ENCODE measurements around the gene TPM3.
"Not testable (repeated sequence)": the region's sequence is repeated elsewhere in the genome, so short reads cannot be mapped to it uniquely, and the experiment has no call there.

Gene TPM3

GRCh38 chr1:154159554-154159953 is 32.3 kb downstream of the TPM3 start:
- Histone ChIP-seq H3K9ac (ENCODE audit: low read depth, low read length) (no peak overlapping the region), H3K36me3 (ENCODE audit: insufficient read depth, low read length) (peaks cover 93% of the 10 kb centered on the region), H3K4me3 (ENCODE audit: low read length) (no peak overlapping the region), H3K27ac (ENCODE audit: low read depth, low read length) (no peak overlapping the region), H3K27me3 (ENCODE audit: insufficient read depth, low read length) (no peaks in the 10 kb centered on the region), H3K9me3 (ENCODE audit: insufficient read depth, low read depth, low read length) (peaks cover 3% of the 10 kb centered on the region; the same call in 1 of the 2 replicates), H3K4me1 (ENCODE audit: insufficient read depth, low read length) (peaks cover 13% of the 10 kb centered on the region)

GRCh38 chr1:154158307-154159125 is 33.4 kb downstream of the TPM3 start:
- Histone ChIP-seq H3K9ac (ENCODE audit: low read depth, low read length) (no peak overlapping the region), H3K4me1 (ENCODE audit: insufficient read depth, low read length) (peaks cover 15% of the 10 kb centered on the region), H3K27ac (ENCODE audit: low read depth, low read length) (no peak overlapping the region), H3K4me3 (ENCODE audit: low read length) (no peak overlapping the region), H3K27me3 (ENCODE audit: insufficient read depth, low read length) (no peaks in the 10 kb centered on the region), H3K9me3 (ENCODE audit: insufficient read depth, low read depth, low read length) (peaks cover 3% of the 10 kb centered on the region; the same call in 1 of the 2 replicates), H3K36me3 (ENCODE audit: insufficient read depth, low read length) (peaks cover 83% of the 10 kb centered on the region)
- 90% methylated on average over 8 of the region's 8 CpGs for WGBS

GRCh38 chr1:154157520-154158306 is 34.2 kb downstream of the TPM3 start:
- Histone ChIP-seq H3K9me3 (ENCODE audit: insufficient read depth, low read depth, low read length) (peaks cover 3% of the 10 kb centered on the region; the same call in 1 of the 2 replicates), H3K27ac (ENCODE audit: low read depth, low read length) (0 out of 2 replicates have a peak overlapping the region, but pooled peaks have one; percentile 12), H3K9ac (ENCODE audit: low read depth, low read length) (no peak overlapping the region), H3K4me1 (ENCODE audit: insufficient read depth, low read length) (peaks cover 15% of the 10 kb centered on the region), H3K4me3 (ENCODE audit: low read length) (no peak overlapping the region), H3K27me3 (ENCODE audit: insufficient read depth, low read length) (no peaks in the 10 kb centered on the region), H3K36me3 (ENCODE audit: insufficient read depth, low read length) (peaks cover 75% of the 10 kb centered on the region)
- WGBS = 89% methylated on average over 6 of the region's 7 CpGs

GRCh38 chr1:154155251-154155650 is 36.6 kb downstream of the TPM3 start:
- Histone ChIP-seq H3K27me3 (ENCODE audit: insufficient read depth, low read length) (no peaks in the 10 kb centered on the region), H3K9ac (ENCODE audit: low read depth, low read length) (0 out of 2 replicates have a peak overlapping the region, but pooled peaks have one; percentile 28), H3K9me3 (ENCODE audit: insufficient read depth, low read depth, low read length) (peaks cover 3% of the 10 kb centered on the region; the same call in 1 of the 2 replicates), H3K27ac (ENCODE audit: low read depth, low read length) (peak overlapping the region; percentile 73), H3K36me3 (ENCODE audit: insufficient read depth, low read length) (peaks cover 51% of the 10 kb centered on the region), H3K4me1 (ENCODE audit: insufficient read depth, low read length) (peaks cover 15% of the 10 kb centered on the region), H3K4me3 (ENCODE audit: low read length) (no peak overlapping the region)
- WGBS = 89% methylated on average over 9 of the region's 9 CpGs

GRCh38 chr1:154154534-154155191 is 37.2 kb downstream of the TPM3 start, which contains the start of gene NUP210L:
Gene NUP210L, minus strand, starts transcription at chr1:154155073.
- Histone ChIP-seq H3K9me3 (ENCODE audit: insufficient read depth, low read depth, low read length) (peaks cover 3% of the 10 kb centered on the region; the same call in 1 of the 2 replicates), H3K36me3 (ENCODE audit: insufficient read depth, low read length) (peaks cover 45% of the 10 kb centered on the region), H3K27ac (ENCODE audit: low read depth, low read length) (peak within 1 kb of the TSS; percentile 73), H3K27me3 (ENCODE audit: insufficient read depth, low read length) (no peaks in the 10 kb centered on the region), H3K4me1 (ENCODE audit: insufficient read depth, low read length) (peaks cover 15% of the 10 kb centered on the region), H3K9ac (ENCODE audit: low read depth, low read length) (peak within 1 kb of the TSS; percentile 28; the same call in 1 of the 2 replicates), H3K4me3 (ENCODE audit: low read length) (peak within 1 kb of the TSS; percentile 37)
- 85% methylated on average over 29 of the region's 29 CpGs for WGBS

- H3K27me3 ChIP-seq (ENCODE audit: insufficient read depth, low read length) = no peaks in the 10 kb centered on the region
- H3K4me3 ChIP-seq (ENCODE audit: low read length) = no peak overlapping the region
- 97% methylated on average over 6 of the region's 6 CpGs for WGBS
- peaks cover 39% of the 10 kb centered on the region for H3K36me3 ChIP-seq (ENCODE audit: insufficient read depth, low read length)
- peaks cover 12% of the 10 kb centered on the region for H3K4me1 ChIP-seq (ENCODE audit: insufficient read depth, low read length)
- H3K9ac ChIP-seq (ENCODE audit: low read depth, low read length) = no peak overlapping the region
- H3K9me3 ChIP-seq (ENCODE audit: insufficient read depth, low read depth, low read length) = no peaks in the 10 kb centered on the region
- no peak overlapping the region; the same call in 1 of the 2 replicates for H3K27ac ChIP-seq (ENCODE audit: low read depth, low read length)
These were observed 37.8 kb downstream of the TPM3 start for GRCh38 chr1:154154053-154154452.

- Histone ChIP-seq H3K27me3 (ENCODE audit: insufficient read depth, low read length) (no peaks in the 10 kb centered on the region), H3K4me3 (ENCODE audit: low read length) (no peak overlapping the region), H3K9me3 (ENCODE audit: insufficient read depth, low read depth, low read length) (no peaks in the 10 kb centered on the region), H3K27ac (ENCODE audit: low read depth, low read length) (no peak overlapping the region), H3K36me3 (ENCODE audit: insufficient read depth, low read length) (peaks cover 11% of the 10 kb centered on the region), H3K4me1 (ENCODE audit: insufficient read depth, low read length) (peaks cover 10% of the 10 kb centered on the region), H3K9ac (ENCODE audit: low read depth, low read length) (no peak overlapping the region)
These were observed 40.6 kb downstream of the TPM3 start for GRCh38 chr1:154151311-154151710.

GRCh38 chr1:154148807-154149206 is 43.1 kb downstream of the TPM3 start:
- H3K36me3 ChIP-seq (ENCODE audit: insufficient read depth, low read length) = no peaks in the 10 kb centered on the region
- H3K9me3 ChIP-seq (ENCODE audit: insufficient read depth, low read depth, low read length) = no peaks in the 10 kb centered on the region
- H3K4me1 ChIP-seq (ENCODE audit: insufficient read depth, low read length) = no peaks in the 10 kb centered on the region
- H3K27ac ChIP-seq (ENCODE audit: low read depth, low read length) = no peak overlapping the region
- no peaks in the 10 kb centered on the region for H3K27me3 ChIP-seq (ENCODE audit: insufficient read depth, low read length)
- 91% methylated on average over 3 of the region's 3 CpGs for whole genome bisulfite sequencing
- no peak overlapping the region for H3K9ac ChIP-seq (ENCODE audit: low read depth, low read length)
- no peak overlapping the region for H3K4me3 ChIP-seq (ENCODE audit: low read length)

GRCh38 chr1:154147505-154147904 is 44.4 kb downstream of the TPM3 start:
- not testable (repeated sequence) for H3K27me3 ChIP-seq (ENCODE audit: insufficient read depth, low read length); H3K27ac ChIP-seq (ENCODE audit: low read depth, low read length); H3K36me3 ChIP-seq (ENCODE audit: insufficient read depth, low read length); H3K9me3 ChIP-seq (ENCODE audit: insufficient read depth, low read depth, low read length); H3K4me1 ChIP-seq (ENCODE audit: insufficient read depth, low read length); H3K4me3 ChIP-seq (ENCODE audit: low read length); H3K9ac ChIP-seq (ENCODE audit: low read depth, low read length)
- WGBS = 93% methylated on average over 5 of the region's 5 CpGs

- no peak overlapping the region for H3K27ac ChIP-seq (ENCODE audit: low read depth, low read length)
- no peaks in the 10 kb centered on the region for H3K4me1 ChIP-seq (ENCODE audit: insufficient read depth, low read length)
- H3K9me3 ChIP-seq (ENCODE audit: insufficient read depth, low read depth, low read length) = no peaks in the 10 kb centered on the region
- H3K27me3 ChIP-seq (ENCODE audit: insufficient read depth, low read length) = no peaks in the 10 kb centered on the region
- no peak overlapping the region for H3K9ac ChIP-seq (ENCODE audit: low read depth, low read length)
- no peaks in the 10 kb centered on the region for H3K36me3 ChIP-seq (ENCODE audit: insufficient read depth, low read length)
- no peak overlapping the region for H3K4me3 ChIP-seq (ENCODE audit: low read length)
- 80% methylated on average over 2 of the region's 2 CpGs for WGBS
These were observed 45.9 kb downstream of the TPM3 start for GRCh38 chr1:154145986-154146385.

- H3K27ac ChIP-seq (ENCODE audit: low read depth, low read length) = no peak overlapping the region
- H3K27me3 ChIP-seq (ENCODE audit: insufficient read depth, low read length) = no peaks in the 10 kb centered on the region
- no peak overlapping the region for H3K9ac ChIP-seq (ENCODE audit: low read depth, low read length)
- H3K4me1 ChIP-seq (ENCODE audit: insufficient read depth, low read length) = no peaks in the 10 kb centered on the region
- no peaks in the 10 kb centered on the region for H3K9me3 ChIP-seq (ENCODE audit: insufficient read depth, low read depth, low read length)
- H3K4me3 ChIP-seq (ENCODE audit: low read length) = no peak overlapping the region
- WGBS = 90% methylated on average over 6 of the region's 6 CpGs
- H3K36me3 ChIP-seq (ENCODE audit: insufficient read depth, low read length) = no peaks in the 10 kb centered on the region
These were observed 49.5 kb downstream of the TPM3 start for GRCh38 chr1:154142358-154142757.
